Skeletal muscle satellite cell (primary cell): Measurements from ENCODE around the gene RBL1.
"Not testable (repeated sequence)": the region's sequence is repeated elsewhere in the genome, so short reads cannot be mapped to it uniquely, and the experiment has no call there.

Experiments
- H3K27me3 ChIP-seq: 2 replicates; pipeline ENCODE4 v1.7.0; 2013; ENCODE audit warnings: low read length; ENCODE audit not compliant: control insufficient read depth, insufficient read depth
- H3K36me3 ChIP-seq: 2 replicates; pipeline ENCODE4 v1.7.0; 2013; ENCODE audit warnings: mild to moderate bottlenecking, control low read depth, low read length; ENCODE audit not compliant: insufficient read depth
- H3K4me1 ChIP-seq: 2 replicates; pipeline ENCODE4 v1.7.0; 2013; ENCODE audit warnings: low read length; ENCODE audit not compliant: control insufficient read depth, insufficient read depth
- H3K4me2 ChIP-seq: 2 replicates; pipeline ENCODE4 v1.7.0; 2013; ENCODE audit warnings: mild to moderate bottlenecking, low read length
- H3K4me3 ChIP-seq: 2 replicates; pipeline ENCODE4 v1.7.0; 2013; ENCODE audit warnings: low read length
- H3K9ac ChIP-seq: 2 replicates; pipeline ENCODE4 v1.7.0; 2013; ENCODE audit warnings: mild to moderate bottlenecking, low read depth, low read length, moderate library complexity
- H3K9me3 ChIP-seq: replicated peaks from 2 replicates; pipeline ENCODE4 v1.7.0; 2013; ENCODE audit warnings: mild to moderate bottlenecking, control low read depth, low read length

RBL1 gene

GRCh38 chr20:36988494-36988966 is 107.3 kb downstream of the RBL1 start:
- no peak overlapping the region for H3K9ac ChIP-seq

GRCh38 chr20:36984257-36984638 is 111.5 kb downstream of the RBL1 start:
- Histone ChIP-seq H3K4me3 (no peak overlapping the region), H3K4me2 (no peak overlapping the region), H3K9me3 (no peaks in the 10 kb centered on the region), H3K36me3 (no peaks in the 10 kb centered on the region), H3K4me1 (no peaks in the 10 kb centered on the region), H3K9ac (no peak overlapping the region), H3K27me3 (no peaks in the 10 kb centered on the region)

More at GRCh38 chr20:36988494-36988966, 107.3 kb downstream of the RBL1 start:
- Histone ChIP-seq H3K4me2 (no peak overlapping the region), H3K27me3 (no peaks in the 10 kb centered on the region), H3K9me3 (no peaks in the 10 kb centered on the region), H3K4me1 (no peaks in the 10 kb centered on the region), H3K4me3 (no peak overlapping the region), H3K36me3 (no peaks in the 10 kb centered on the region)

GRCh38 chr20:36975099-36975818 is 120.5 kb downstream of the RBL1 start:
- H3K4me1 ChIP-seq: no peaks in the 10 kb centered on the region

GRCh38 chr20:36974660-36975059 is 121.1 kb downstream of the RBL1 start:
- H3K4me2 ChIP-seq: no peak overlapping the region
- H3K9me3 ChIP-seq: no peaks in the 10 kb centered on the region
- H3K27me3 ChIP-seq: no peaks in the 10 kb centered on the region
- H3K36me3 ChIP-seq: no peaks in the 10 kb centered on the region
- H3K4me3 ChIP-seq: no peak overlapping the region
- H3K4me1 ChIP-seq: no peaks in the 10 kb centered on the region
- no peak overlapping the region for H3K9ac ChIP-seq

More at GRCh38 chr20:36975099-36975818, 120.5 kb downstream of the RBL1 start:
- H3K9ac ChIP-seq: no peak overlapping the region
- H3K27me3 ChIP-seq: no peaks in the 10 kb centered on the region
- H3K9me3 ChIP-seq: no peaks in the 10 kb centered on the region
- H3K36me3 ChIP-seq: no peaks in the 10 kb centered on the region
- H3K4me2 ChIP-seq: no peak overlapping the region
- H3K4me3 ChIP-seq: no peak overlapping the region

DNA sequence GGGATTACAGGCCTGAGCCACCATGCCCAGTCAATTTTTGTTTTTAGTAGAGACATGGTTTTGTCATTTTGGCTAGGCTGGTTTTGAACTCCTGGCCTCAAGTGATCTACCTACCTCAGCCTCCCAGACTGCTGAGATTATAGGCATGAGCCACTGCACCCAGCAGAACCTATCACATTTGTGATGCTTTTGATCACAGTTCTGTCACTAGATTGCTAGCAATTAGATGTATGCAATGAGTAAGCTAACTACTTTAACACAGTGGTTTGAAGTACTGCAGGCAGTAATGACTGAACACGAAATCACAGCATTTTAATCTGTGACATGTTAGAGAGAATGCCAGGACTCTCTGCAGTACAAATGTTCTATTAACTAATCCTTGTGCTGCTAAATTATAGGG is 124.7 kb downstream of the RBL1 start:
- no peak overlapping the region for H3K9ac ChIP-seq
- H3K27me3 ChIP-seq: no peaks in the 10 kb centered on the region
- H3K36me3 ChIP-seq: no peaks in the 10 kb centered on the region
- no peaks in the 10 kb centered on the region for H3K9me3 ChIP-seq
- H3K4me1 ChIP-seq: no peaks in the 10 kb centered on the region
- H3K4me3 ChIP-seq: no peak overlapping the region
- H3K4me2 ChIP-seq: no peak overlapping the region

- Histone ChIP-seq H3K9me3 (no peaks in the 10 kb centered on the region), H3K27me3 (no peaks in the 10 kb centered on the region), H3K4me2 (no peak overlapping the region), H3K9ac (no peak overlapping the region), H3K4me1 (no peaks in the 10 kb centered on the region), H3K36me3 (no peaks in the 10 kb centered on the region), H3K4me3 (no peak overlapping the region)
These were observed 126.2 kb downstream of the RBL1 start for GRCh38 chr20:36969478-36970186.

GRCh38 chr20:36969051-36969450 is 126.7 kb downstream of the RBL1 start:
- no peak overlapping the region for H3K4me2 ChIP-seq
- H3K4me3 ChIP-seq: no peak overlapping the region
- H3K36me3 ChIP-seq: no peaks in the 10 kb centered on the region
- H3K4me1 ChIP-seq: no peaks in the 10 kb centered on the region
- H3K27me3 ChIP-seq: no peaks in the 10 kb centered on the region
- H3K9ac ChIP-seq: no peak overlapping the region
- no peaks in the 10 kb centered on the region for H3K9me3 ChIP-seq

GRCh38 chr20:36967636-36968035 is 128.2 kb downstream of the RBL1 start:
- Histone ChIP-seq H3K27me3 (no peaks in the 10 kb centered on the region), H3K4me3 (no peak overlapping the region), H3K9me3 (no peaks in the 10 kb centered on the region), H3K4me2 (no peak overlapping the region), H3K4me1 (no peaks in the 10 kb centered on the region), H3K36me3 (no peaks in the 10 kb centered on the region), H3K9ac (no peak overlapping the region)

DNA sequence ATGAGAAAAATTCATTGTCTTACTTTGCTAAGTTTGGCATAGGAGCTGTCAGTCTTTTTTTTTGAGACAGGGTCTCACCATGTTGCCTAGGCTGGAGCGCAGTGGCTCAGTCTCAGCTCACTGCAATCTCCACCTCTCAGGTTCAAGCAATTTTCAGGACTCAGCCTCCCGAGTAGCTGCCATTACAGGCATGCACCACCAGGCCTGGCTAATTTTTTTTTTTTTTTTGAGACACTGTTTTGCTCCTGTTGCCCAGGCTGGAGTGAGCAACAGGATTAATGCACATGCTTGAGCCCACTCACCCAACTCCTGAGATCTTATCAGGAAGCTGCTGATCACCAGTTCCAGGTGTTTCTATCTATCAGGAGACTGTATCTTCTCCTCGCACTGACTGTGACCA is 128.8 kb downstream of the RBL1 start:
- not testable (repeated sequence) for H3K9ac ChIP-seq, H3K4me2 ChIP-seq, H3K4me1 ChIP-seq, H3K9me3 ChIP-seq, H3K27me3 ChIP-seq, H3K36me3 ChIP-seq, H3K4me3 ChIP-seq

GRCh38 chr20:36962354-36962941 is 133.3 kb downstream of the RBL1 start:
- not testable (repeated sequence) for H3K4me3 ChIP-seq, H3K27me3 ChIP-seq, H3K9ac ChIP-seq

GRCh38 chr20:36959242-36959641 is 136.6 kb downstream of the RBL1 start:
- H3K4me3 ChIP-seq: no peak overlapping the region
- no peaks in the 10 kb centered on the region for H3K27me3 ChIP-seq
- H3K36me3 ChIP-seq: no peaks in the 10 kb centered on the region
- no peaks in the 10 kb centered on the region for H3K4me1 ChIP-seq
- no peak overlapping the region for H3K9ac ChIP-seq
- H3K4me2 ChIP-seq: no peak overlapping the region
- no peaks in the 10 kb centered on the region for H3K9me3 ChIP-seq

More at GRCh38 chr20:36962354-36962941, 133.3 kb downstream of the RBL1 start:
- not testable (repeated sequence) for H3K4me1 ChIP-seq, H3K36me3 ChIP-seq, H3K9me3 ChIP-seq, H3K4me2 ChIP-seq
